Panc1 (cell line): ENCODE data around the gene FTSJ3. TPM values are rescaled to one million over a fixed set of nuclear protein-coding genes. Genes with fewer than 3 reads are reported as not detected.
A peak's percentile ranks its signal among the peaks of the same experiment; 100 is the strongest.

Experiments used
- ATAC-seq: fragments of 200-7000 bp; cut with Tn5 transposase; 2 replicates; pipeline ENCODE4 v1.9.1; 2020; ENCODE audit warnings: mild to moderate bottlenecking, moderate library complexity
- BruUV-seq: library from RNA; stranded (reverse); fragments of 400-500 nt; replicated peaks from 2 replicates; lab custom pipeline; 2021; lab: Mats Ljungman, UMichigan
- CTCF ChIA-PET: fragments of 300-600 bp; sonication (Branson Sonifier 250); formaldehyde crosslinking; loops from one replicate; lab custom pipeline; 2022; ENCODE audit warnings: antibody characterized with exemption; lab: Charles Lee
- POLR2A ChIA-PET: fragments of 300-600 bp; sonication (Branson Sonifier 250); formaldehyde crosslinking; loops from one replicate; lab custom pipeline; 2022; ENCODE audit warnings: antibody characterized with exemption; lab: Charles Lee
- DNase-seq: peaks from one replicate; pipeline ENCODE4 v3.0.0-alpha.2; 2010; ENCODE audit warnings: low read depth, low spot score
- H3K27ac ChIP-seq: 2 replicates; pipeline ENCODE4 v1.5.1; 2011; ENCODE audit warnings: mild to moderate bottlenecking, low read length, inconsistent platforms
- H3K27me3 ChIP-seq: fragments of 200-500 bp; sonication (Bioruptor generic); 2 replicates; pipeline ENCODE4 v1.6.0; 2014; ENCODE audit warnings: low read length, inconsistent platforms; ENCODE audit not compliant: control insufficient read depth, insufficient read depth
- H3K36me3 ChIP-seq: fragments of 200-500 bp; sonication (Bioruptor generic); 2 replicates; pipeline ENCODE4 v1.5.1; 2014; ENCODE audit warnings: inconsistent platforms, mild to moderate bottlenecking, low read length, moderate library complexity; ENCODE audit not compliant: control insufficient read depth, insufficient read depth
- H3K4me1 ChIP-seq: 2 replicates; pipeline ENCODE4 v1.5.1; 2011; ENCODE audit warnings: inconsistent platforms, mild to moderate bottlenecking, low read length, moderate library complexity; ENCODE audit not compliant: control insufficient read depth, insufficient read depth
- H3K4me3 ChIP-seq, 2 experiments: 2 replicates each; pipeline ENCODE4 v1.5.1; 2011 to 2012; ENCODE audit warnings: low read depth in 2 of 2, low read length in 2 of 2, mild to moderate bottlenecking in 2 of 2, inconsistent platforms in 1 of 2, moderate library complexity in 1 of 2
- H3K9me3 ChIP-seq: fragments of 200-500 bp; sonication (Bioruptor generic); 2 replicates; pipeline ENCODE4 v1.5.1; 2014; ENCODE audit warnings: low read depth, mild to moderate bottlenecking, inconsistent platforms, low read length, moderate library complexity; ENCODE audit not compliant: control insufficient read depth, insufficient read depth
- CTCF ChIP-seq: fragments of 450-650 bp; IDR thresholded peaks from 2 replicates; pipeline ENCODE4 v1.5.1; 2017; ENCODE audit warnings: mild to moderate bottlenecking
- POLR2AphosphoS5 ChIP-seq: IDR thresholded peaks from 2 replicates; pipeline ENCODE4 v1.6.1; 2012; ENCODE audit warnings: mild to moderate bottlenecking, low read depth, low read length, moderate library complexity
- SIN3A ChIP-seq: IDR thresholded peaks from 2 replicates; pipeline ENCODE4 v1.6.1; 2012; ENCODE audit warnings: low read depth, mild to moderate bottlenecking, low read length, moderate library complexity, borderline replicate concordance; ENCODE audit not compliant: insufficient read depth
- TCF7L2 ChIP-seq: IDR thresholded peaks from 2 replicates; pipeline ENCODE4 v1.6.1; 2011; ENCODE audit warnings: mild to moderate bottlenecking, low read depth, low read length, inconsistent platforms
- in situ Hi-C: cut with HindIII; loops from 2 replicates; pipeline ENCODE4 v1.10.0; 2016; ENCODE audit warnings: low sequenced_read_pairs, low pct_unique_long_range_greater_than_20kb
- intact Hi-C: fragments of 100-400 bp; cut with micrococcal nuclease; formaldehyde crosslinking; loops from one replicate; pipeline ENCODE4 v1.10.0; 2022; ENCODE audit not compliant: unreplicated experiment
- total RNA-seq: library from RNA; stranded (reverse); gene quantifications from one replicate; pipeline ENCODE4 v1.2.1, GENCODE V29; 2021; ENCODE audit not compliant: unreplicated experiment
- TF ChIP-seq, protein P1 (sequence below), 2 experiments: IDR thresholded peaks; 2 replicates each; pipeline ENCODE4 v1.6.1; 2011 to 2012; ENCODE audit warnings: low read depth in 2 of 2, control low read depth in 1 of 2, low read length in 1 of 2, mild to moderate bottlenecking in 1 of 2, moderate library complexity in 1 of 2; ENCODE audit not compliant: insufficient read depth in 1 of 2

The FTSJ3 gene
- total RNA-seq, 1 experiment from 2014 or later = 41.3 TPM

- no peak overlapping the region for H3K27ac ChIP-seq
- H3K4me3 ChIP-seq = no peak overlapping the region
- ChIA-PET CTCF (no interaction called here), POLR2A (no interaction called here)
- DNase-seq = no peak
- no peaks in the 10 kb centered on the region for H3K4me1 ChIP-seq
- intact Hi-C loops (no loop called here), in situ Hi-C loops (no loop called here)
- TF ChIP-seq POLR2AphosphoS5 (no peak), SIN3A (no peak), TCF7L2 (no peak), CTCF (no peak)
- TF ChIP-seq, protein P1, sequence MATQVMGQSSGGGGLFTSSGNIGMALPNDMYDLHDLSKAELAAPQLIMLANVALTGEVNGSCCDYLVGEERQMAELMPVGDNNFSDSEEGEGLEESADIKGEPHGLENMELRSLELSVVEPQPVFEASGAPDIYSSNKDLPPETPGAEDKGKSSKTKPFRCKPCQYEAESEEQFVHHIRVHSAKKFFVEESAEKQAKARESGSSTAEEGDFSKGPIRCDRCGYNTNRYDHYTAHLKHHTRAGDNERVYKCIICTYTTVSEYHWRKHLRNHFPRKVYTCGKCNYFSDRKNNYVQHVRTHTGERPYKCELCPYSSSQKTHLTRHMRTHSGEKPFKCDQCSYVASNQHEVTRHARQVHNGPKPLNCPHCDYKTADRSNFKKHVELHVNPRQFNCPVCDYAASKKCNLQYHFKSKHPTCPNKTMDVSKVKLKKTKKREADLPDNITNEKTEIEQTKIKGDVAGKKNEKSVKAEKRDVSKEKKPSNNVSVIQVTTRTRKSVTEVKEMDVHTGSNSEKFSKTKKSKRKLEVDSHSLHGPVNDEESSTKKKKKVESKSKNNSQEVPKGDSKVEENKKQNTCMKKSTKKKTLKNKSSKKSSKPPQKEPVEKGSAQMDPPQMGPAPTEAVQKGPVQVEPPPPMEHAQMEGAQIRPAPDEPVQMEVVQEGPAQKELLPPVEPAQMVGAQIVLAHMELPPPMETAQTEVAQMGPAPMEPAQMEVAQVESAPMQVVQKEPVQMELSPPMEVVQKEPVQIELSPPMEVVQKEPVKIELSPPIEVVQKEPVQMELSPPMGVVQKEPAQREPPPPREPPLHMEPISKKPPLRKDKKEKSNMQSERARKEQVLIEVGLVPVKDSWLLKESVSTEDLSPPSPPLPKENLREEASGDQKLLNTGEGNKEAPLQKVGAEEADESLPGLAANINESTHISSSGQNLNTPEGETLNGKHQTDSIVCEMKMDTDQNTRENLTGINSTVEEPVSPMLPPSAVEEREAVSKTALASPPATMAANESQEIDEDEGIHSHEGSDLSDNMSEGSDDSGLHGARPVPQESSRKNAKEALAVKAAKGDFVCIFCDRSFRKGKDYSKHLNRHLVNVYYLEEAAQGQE (IDR thresholded peaks at IDR 0.05; ENCODE audit: insufficient read depth in 1 of 2, low read depth in 2 of 2, low read length in 1 of 2) = no peak
- BruUV-seq = no TSS peak
- H3K9me3 ChIP-seq = no peaks in the 10 kb centered on the region
- H3K36me3 ChIP-seq = no peaks in the 10 kb centered on the region
- ATAC-seq = no peak
- no peaks in the 10 kb centered on the region for H3K27me3 ChIP-seq
These were observed 22.9 kb upstream of the FTSJ3 start for GRCh38 chr17:63850401-63850800.

DNA sequence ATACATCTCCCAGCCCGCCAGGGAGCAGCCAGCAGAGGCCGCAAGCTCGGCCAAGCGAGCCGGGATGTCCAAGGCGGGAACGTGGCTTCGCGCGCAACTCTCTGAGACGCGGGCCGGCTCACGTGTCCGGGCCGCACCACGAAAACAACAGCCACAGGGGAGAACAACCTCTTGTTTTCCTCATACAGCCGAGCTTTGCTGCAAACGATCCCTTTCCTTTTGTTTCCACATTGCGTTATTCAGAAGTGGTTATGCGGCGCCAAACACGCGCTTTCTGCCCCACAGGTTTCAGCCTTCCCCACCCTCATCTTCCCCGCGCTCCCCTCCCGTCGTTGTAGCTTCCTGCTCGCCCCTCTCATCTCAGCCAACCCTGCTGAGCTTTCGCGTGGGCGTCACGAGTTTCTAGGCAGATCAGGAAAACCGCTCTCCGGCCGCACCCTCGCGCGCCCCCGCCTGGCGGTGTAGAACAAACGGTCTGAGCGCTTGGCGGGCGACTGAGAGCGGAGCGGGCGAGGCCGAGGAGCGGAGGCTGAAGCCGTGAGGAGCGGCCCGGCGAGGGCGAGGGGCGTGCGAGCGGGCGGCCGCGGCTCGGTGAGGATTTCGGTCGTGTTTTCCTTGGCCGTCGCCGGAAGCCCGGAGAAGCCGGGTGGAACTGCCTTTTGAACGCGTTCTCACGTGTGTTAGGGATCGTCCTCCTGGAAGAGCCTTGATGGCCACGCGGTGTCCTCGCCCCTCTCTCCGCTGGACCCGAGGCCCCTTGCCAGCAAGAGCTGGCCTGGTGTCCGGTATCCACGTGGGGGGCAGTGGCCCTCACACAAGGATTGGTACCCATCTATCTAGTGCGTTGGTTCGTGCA lies 21.6 kb upstream of the FTSJ3 start:
- no TSS peak for BruUV-seq
- Histone ChIP-seq H3K4me3 (peak overlapping the region; percentile 34 to 48), H3K9me3 (no peaks in the 10 kb centered on the region), H3K36me3 (no peaks in the 10 kb centered on the region), H3K27ac (peak overlapping the region; percentile 79), H3K27me3 (no peaks in the 10 kb centered on the region), H3K4me1 (peaks cover 2% of the 10 kb centered on the region; the same call in 1 of the 2 replicates)
- in situ Hi-C loops (no loop called here), intact Hi-C loops (no loop called here)
- TF ChIP-seq POLR2AphosphoS5 = no peak; the same call in 1 of the 2 replicates
- peak; percentile 57; the same call in 1 of the 2 replicates for TF ChIP-seq TCF7L2
- TF ChIP-seq, protein P1 (IDR thresholded peaks at IDR 0.05; ENCODE audit: insufficient read depth in 1 of 2, low read depth in 2 of 2, low read length in 1 of 2) = no peak
- TF ChIP-seq CTCF = peak; percentile 88
- CTCF ChIA-PET = interaction anchor here (0.6 to 0.7 kb wide), 3 partner anchors 75 to 424 kb away, joined by 3 to 4 read pairs (median 3); partner anchors contain the start of gene CCDC47
- DNase-seq (peak; percentile 60), ATAC-seq (peak; percentile 96)
- POLR2A ChIA-PET = no interaction called here
